Glutamatergic neuron (in vitro differentiated cells): ENCODE measurements around the gene NUDT16L1. TPM values are rescaled to one million over a fixed set of nuclear protein-coding genes. Genes with fewer than 3 reads are reported as not detected.

Experiments used
- DNase-seq: peaks from one replicate; pipeline ENCODE4 v3.0.0; 2022
- H3K27ac Mint-ChIP-seq: one replicate; pipeline ENCODE4 v1.8.0; 2020; ENCODE audit warnings: mild to moderate bottlenecking, mixed read lengths, inconsistent platforms; ENCODE audit not compliant: unreplicated experiment
- H3K27me3 Mint-ChIP-seq: one replicate; pipeline ENCODE4 v1.8.0; 2020; ENCODE audit warnings: mild to moderate bottlenecking, moderate library complexity, mixed read lengths, inconsistent platforms; ENCODE audit not compliant: unreplicated experiment
- H3K36me3 Mint-ChIP-seq: one replicate; pipeline ENCODE4 v1.8.0; 2020; ENCODE audit warnings: mild to moderate bottlenecking, mixed read lengths, inconsistent platforms; ENCODE audit not compliant: unreplicated experiment
- H3K4me1 Mint-ChIP-seq: one replicate; pipeline ENCODE4 v1.8.0; 2020; ENCODE audit warnings: mild to moderate bottlenecking, low read depth, mixed read lengths, inconsistent platforms; ENCODE audit not compliant: unreplicated experiment
- H3K4me3 Mint-ChIP-seq: one replicate; pipeline ENCODE4 v1.8.0; 2020; ENCODE audit warnings: mild to moderate bottlenecking, mixed read lengths, inconsistent platforms; ENCODE audit not compliant: unreplicated experiment
- H3K9me3 Mint-ChIP-seq: one replicate; pipeline ENCODE4 v1.8.0; 2020; ENCODE audit warnings: mild to moderate bottlenecking, moderate library complexity, mixed read lengths, inconsistent platforms; ENCODE audit not compliant: unreplicated experiment
- total RNA-seq: library from RNA; stranded (reverse); fragmentation: NEBNext Ultra II Directional; extraction: Animal tissue kit (Norgen Biotek cat#: 25700); gene quantifications from one replicate; pipeline ENCODE4 v1.2.1, GENCODE V29; 2021; ENCODE audit not compliant: unreplicated experiment
- TF ChIP-seq, protein P1 (sequence below): fragments of 200-600 bp; sonication (generic); IDR thresholded peaks from one replicate; pipeline ENCODE4 v1.5.0; 2021; ENCODE audit not compliant: partially characterized antibody, unreplicated experiment

Gene NUDT16L1
- total RNA-seq, 1 donor from 2014 or later: 34.3 TPM

GRCh38 chr16:4729876-4730275 lies 36.5 kb downstream of the NUDT16L1 start:
- DNase-seq: no peak
- H3K4me3 Mint-ChIP-seq: no peak overlapping the region
- H3K36me3 Mint-ChIP-seq: no peaks in the 10 kb centered on the region
- peaks cover 12% of the 10 kb centered on the region for H3K4me1 Mint-ChIP-seq
- TF ChIP-seq, protein P1, sequence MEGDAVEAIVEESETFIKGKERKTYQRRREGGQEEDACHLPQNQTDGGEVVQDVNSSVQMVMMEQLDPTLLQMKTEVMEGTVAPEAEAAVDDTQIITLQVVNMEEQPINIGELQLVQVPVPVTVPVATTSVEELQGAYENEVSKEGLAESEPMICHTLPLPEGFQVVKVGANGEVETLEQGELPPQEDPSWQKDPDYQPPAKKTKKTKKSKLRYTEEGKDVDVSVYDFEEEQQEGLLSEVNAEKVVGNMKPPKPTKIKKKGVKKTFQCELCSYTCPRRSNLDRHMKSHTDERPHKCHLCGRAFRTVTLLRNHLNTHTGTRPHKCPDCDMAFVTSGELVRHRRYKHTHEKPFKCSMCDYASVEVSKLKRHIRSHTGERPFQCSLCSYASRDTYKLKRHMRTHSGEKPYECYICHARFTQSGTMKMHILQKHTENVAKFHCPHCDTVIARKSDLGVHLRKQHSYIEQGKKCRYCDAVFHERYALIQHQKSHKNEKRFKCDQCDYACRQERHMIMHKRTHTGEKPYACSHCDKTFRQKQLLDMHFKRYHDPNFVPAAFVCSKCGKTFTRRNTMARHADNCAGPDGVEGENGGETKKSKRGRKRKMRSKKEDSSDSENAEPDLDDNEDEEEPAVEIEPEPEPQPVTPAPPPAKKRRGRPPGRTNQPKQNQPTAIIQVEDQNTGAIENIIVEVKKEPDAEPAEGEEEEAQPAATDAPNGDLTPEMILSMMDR: no peak
- peaks cover 3% of the 10 kb centered on the region for H3K9me3 Mint-ChIP-seq
- no peak overlapping the region for H3K27ac Mint-ChIP-seq
- H3K27me3 Mint-ChIP-seq: peaks cover under 1% of the 10 kb centered on the region

DNA sequence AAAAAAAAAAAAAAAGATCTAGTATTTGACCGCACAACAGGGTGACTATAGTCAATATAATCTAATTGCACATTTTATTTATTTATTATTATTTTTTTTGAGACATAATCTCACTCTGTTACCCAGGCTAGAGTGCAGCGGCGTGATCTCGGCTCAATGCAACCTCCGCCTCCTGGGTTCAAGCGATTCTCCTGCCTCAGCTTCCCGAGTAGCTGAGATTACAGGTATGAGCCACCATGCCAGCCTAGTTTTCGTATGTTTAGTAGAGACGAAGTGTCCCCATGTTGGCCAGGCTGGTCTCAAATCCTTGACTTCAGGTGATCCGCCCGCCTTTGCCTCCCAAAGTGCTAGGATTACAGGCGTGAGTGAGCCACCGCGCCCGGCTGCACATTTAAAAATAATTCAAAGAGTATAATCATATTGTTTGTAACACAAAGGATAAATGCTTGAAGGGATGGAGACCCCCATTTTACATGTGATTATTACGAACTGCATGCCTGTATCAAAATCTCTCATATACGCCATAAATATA lies 39.9 kb downstream of the NUDT16L1 start:
- H3K27ac Mint-ChIP-seq: peak overlapping the region; percentile 38
- peaks cover 12% of the 10 kb centered on the region for H3K4me1 Mint-ChIP-seq
- TF ChIP-seq, protein P1: no peak
- H3K36me3 Mint-ChIP-seq: no peaks in the 10 kb centered on the region
- H3K4me3 Mint-ChIP-seq: peak overlapping the region; percentile 93
- peaks cover 3% of the 10 kb centered on the region for H3K27me3 Mint-ChIP-seq
- no peak for DNase-seq
- peaks cover 6% of the 10 kb centered on the region for H3K9me3 Mint-ChIP-seq

DNA sequence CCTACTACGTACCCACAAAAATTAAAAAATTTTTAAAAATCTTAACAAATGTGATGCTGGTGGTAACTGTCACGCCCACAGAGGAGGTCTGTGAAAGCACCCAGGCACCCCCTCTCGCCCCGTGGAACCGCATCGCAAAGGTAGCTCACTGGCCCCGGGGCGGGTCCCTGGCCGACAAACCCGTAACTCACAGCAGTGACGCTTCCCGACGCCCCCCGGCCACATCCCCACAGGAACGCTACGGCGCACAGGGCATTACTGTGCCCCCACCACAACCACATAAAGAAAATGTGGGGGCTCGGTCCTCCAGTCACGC lies 40.3 kb downstream of the NUDT16L1 start:
- Mint-ChIP-seq H3K9me3 (peaks cover 6% of the 10 kb centered on the region), H3K27ac (peak overlapping the region; percentile 38), H3K4me3 (peak overlapping the region; percentile 93), H3K36me3 (no peaks in the 10 kb centered on the region), H3K4me1 (peaks cover 10% of the 10 kb centered on the region), H3K27me3 (peaks cover 3% of the 10 kb centered on the region)
- TF ChIP-seq, protein P1: no peak
- DNase-seq: peak; percentile 53

DNA sequence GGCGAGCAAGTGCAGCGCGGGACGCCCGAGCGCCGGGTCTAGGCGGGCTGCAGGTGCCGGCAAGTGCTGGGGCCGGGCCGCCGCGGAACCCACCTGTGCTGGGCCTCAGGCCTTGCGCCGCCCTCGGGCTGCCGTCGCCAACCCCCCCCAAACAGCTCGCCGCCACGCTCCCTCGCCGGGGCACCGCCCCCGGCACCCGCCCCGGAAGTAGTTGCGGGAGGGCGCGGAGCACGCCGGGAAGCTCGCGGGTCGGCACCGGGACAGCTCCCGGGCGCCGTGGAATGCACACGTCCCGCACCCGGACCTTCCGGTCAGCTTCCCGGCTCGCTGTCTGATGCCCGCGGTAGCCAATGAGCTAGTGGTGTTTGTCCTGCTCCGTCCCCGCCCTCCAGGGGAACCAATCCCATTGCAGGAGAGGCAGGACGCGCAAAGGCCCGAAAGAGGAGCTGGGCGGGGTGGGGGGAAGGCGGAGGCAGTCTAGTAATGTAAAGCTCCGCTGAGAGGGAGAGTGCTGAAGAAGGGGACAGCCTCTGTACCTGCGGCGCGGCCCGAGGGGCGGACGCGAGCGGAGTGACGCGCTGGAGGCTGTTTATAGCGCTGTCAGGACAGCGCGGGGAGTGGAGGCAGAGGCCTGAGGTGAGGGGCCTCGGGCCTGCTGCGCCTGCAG lies 40.8 kb downstream of the NUDT16L1 start, which contains the start of the genes ANKS3 and DNAAF8:
ANKS3 (minus strand) TSS at position 209 of the 667 bp plus-strand sequence. CDS start 4,122 bp downstream, outside the sequence.
DNAAF8 (plus strand) TSS at position 475 of the 667 bp plus-strand sequence. CDS start 1,978 bp downstream, outside the sequence.
- Mint-ChIP-seq H3K27ac (peak within 1 kb of the TSS; percentile 98), H3K4me3 (peak within 1 kb of the TSS; percentile 98), H3K4me1 (peaks cover 6% of the 10 kb centered on the region), H3K36me3 (no peaks in the 10 kb centered on the region), H3K27me3 (peaks cover 3% of the 10 kb centered on the region), H3K9me3 (peaks cover 6% of the 10 kb centered on the region)
- DNase-seq: peak; percentile 88
- TF ChIP-seq, protein P1: peak; percentile 9
